ENCODE measurements around the gene ADARB1.

The ADARB1 gene

GRCh38 chr21:45152265-45152746 is 77.9 kb downstream of the ADARB1 start:
- DNase-seq (ENCODE audit: low read depth), result no peak

GRCh38 chr21:45153358-45154318 is 79.3 kb downstream of the ADARB1 start:
- DNase-seq (ENCODE audit: low read depth), result no peak

GRCh38 chr21:45154511-45155508 is 80.4 kb downstream of the ADARB1 start:
- DNase-seq (ENCODE audit: low read depth), result no peak

GRCh38 chr21:45155910-45156309 is 81.5 kb downstream of the ADARB1 start:
- no peak for DNase-seq (ENCODE audit: low read depth)

GRCh38 chr21:45156459-45156858 is 82.1 kb downstream of the ADARB1 start:
- DNase-seq (ENCODE audit: low read depth), result no peak

- DNase-seq (ENCODE audit: low read depth), result no peak
Observed at GRCh38 chr21:45157932-45158331, 83.6 kb downstream of the ADARB1 start.

- no peak for DNase-seq (ENCODE audit: low read depth)
Observed at GRCh38 chr21:45158491-45159423, 84.4 kb downstream of the ADARB1 start.

GRCh38 chr21:45160198-45160597 is 85.8 kb downstream of the ADARB1 start:
- DNase-seq (ENCODE audit: low read depth), result no peak

- DNase-seq (ENCODE audit: low read depth), result no peak
Observed at GRCh38 chr21:45161038-45161945, 86.9 kb downstream of the ADARB1 start.

- no peak for DNase-seq (ENCODE audit: low read depth)
Observed at GRCh38 chr21:45162115-45162514, 87.7 kb downstream of the ADARB1 start.

GRCh38 chr21:45162809-45163208 is 88.4 kb downstream of the ADARB1 start:
- DNase-seq (ENCODE audit: low read depth), result no peak

GRCh38 chr21:45163413-45164123 is 89.2 kb downstream of the ADARB1 start:
- no peak for DNase-seq (ENCODE audit: low read depth)

GRCh38 chr21:45164124-45164511 is 89.7 kb downstream of the ADARB1 start:
- no peak for DNase-seq (ENCODE audit: low read depth)

GRCh38 chr21:45164838-45165237 is 90.5 kb downstream of the ADARB1 start:
- no peak for DNase-seq (ENCODE audit: low read depth)

GRCh38 chr21:45166931-45167330 is 92.6 kb downstream of the ADARB1 start:
- no peak for DNase-seq (ENCODE audit: low read depth)

- peak; percentile 58 for DNase-seq (ENCODE audit: low read depth)
Observed at GRCh38 chr21:45167796-45168222, 93.4 kb downstream of the ADARB1 start.

- DNase-seq (ENCODE audit: low read depth), result no peak
Observed at GRCh38 chr21:45168522-45168921, 94.1 kb downstream of the ADARB1 start.

- no peak for DNase-seq (ENCODE audit: low read depth)
Observed at GRCh38 chr21:45169001-45169400, 94.6 kb downstream of the ADARB1 start.

- no peak for DNase-seq (ENCODE audit: low read depth)
Observed at GRCh38 chr21:45169682-45170081, 95.3 kb downstream of the ADARB1 start.

GRCh38 chr21:45170987-45171386 is 96.6 kb downstream of the ADARB1 start:
- DNase-seq (ENCODE audit: low read depth), result no peak
